Stomach (tissue), 4 donors: ENCODE measurements around the gene DPP6.

Experiments
- CTCF ChIP-seq, 7 experiments: fragments of 450-650 bp in 4 of 7; fragments of 200-600 bp in 3 of 7; sonication (generic) in 3 of 7; IDR thresholded peaks; one replicate each; pipeline ENCODE4 v1.5.1; 2016 to 2019; ENCODE audit warnings: antibody characterized with exemption in 7 of 7, control low read depth in 2 of 7, mild to moderate bottlenecking in 1 of 7
- EP300 ChIP-seq: sonication (generic); formaldehyde crosslinking; IDR thresholded peaks from one replicate; pipeline ENCODE4 v1.6.1; 2017; ENCODE audit warnings: antibody characterized with exemption
- POLR2A ChIP-seq, 4 donors: fragments of 450-650 bp; IDR thresholded peaks; one replicate each; pipeline ENCODE4 v1.6.1; 2016; ENCODE audit warnings: antibody characterized with exemption in 4 of 4, control low read depth in 2 of 4, mild to moderate bottlenecking in 1 of 4, moderate library complexity in 1 of 4
- POLR2AphosphoS5 ChIP-seq, 3 donors: sonication (generic); formaldehyde crosslinking; IDR thresholded peaks; one replicate each; pipeline ENCODE4 v1.6.1; 2016; ENCODE audit warnings: antibody characterized with exemption in 3 of 3

- TF ChIP-seq CTCF (IDR thresholded peaks at IDR 0.05), result no peak
- no peak for TF ChIP-seq POLR2AphosphoS5 (IDR thresholded peaks at IDR 0.05)
- no peak for TF ChIP-seq POLR2A (IDR thresholded peaks at IDR 0.05)
- TF ChIP-seq EP300, result no peak
Observed at GRCh38 chr7:154777023-154777422, 724.8 kb downstream of the DPP6 start.
